ENCODE measurements around the gene INTS3. TPM values are rescaled to one million over a fixed set of nuclear protein-coding genes. Genes with fewer than 3 reads are reported as not detected.

The INTS3 gene
- total RNA-seq, 1 donor from 2014 or later, result 45.1 TPM

DNA sequence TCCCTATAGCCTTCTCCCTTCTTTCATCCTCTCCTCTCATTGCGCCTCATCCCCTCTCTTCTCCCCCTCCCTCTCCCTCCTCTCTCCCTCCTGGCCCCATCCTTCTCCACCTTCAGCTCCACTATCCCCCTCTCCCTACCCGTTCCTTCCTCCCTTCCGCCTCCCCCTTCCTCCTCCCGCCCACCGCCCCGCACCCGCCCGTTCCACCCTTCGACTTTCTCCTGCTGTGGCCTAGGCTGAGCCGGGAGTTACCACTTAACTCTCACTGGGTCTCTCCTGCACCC, 47.8 kb upstream of the INTS3 start:
- no peaks in the 10 kb centered on the region for H3K36me3 ChIP-seq
- DNase-seq (ENCODE audit: low spot score), result no peak
- peaks cover 18% of the 10 kb centered on the region for H3K4me1 ChIP-seq
- no peaks in the 10 kb centered on the region for H3K79me2 ChIP-seq (ENCODE audit: low read depth)
- peaks cover 52% of the 10 kb centered on the region for H3K27me3 ChIP-seq
- Mint-ChIP-seq H3K4me1 (peaks cover 23% of the 10 kb centered on the region), H3K27ac (no peak overlapping the region), H3K36me3 (peaks cover 2% of the 10 kb centered on the region), H3K9me3 (peaks cover 2% of the 10 kb centered on the region), H3K27me3 (ENCODE audit: insufficient read depth, low read depth) (peaks cover 45% of the 10 kb centered on the region), H3K4me3 (peak overlapping the region; percentile 79)
- H3K9ac ChIP-seq, result no peak overlapping the region
- TF ChIP-seq, protein P1, sequence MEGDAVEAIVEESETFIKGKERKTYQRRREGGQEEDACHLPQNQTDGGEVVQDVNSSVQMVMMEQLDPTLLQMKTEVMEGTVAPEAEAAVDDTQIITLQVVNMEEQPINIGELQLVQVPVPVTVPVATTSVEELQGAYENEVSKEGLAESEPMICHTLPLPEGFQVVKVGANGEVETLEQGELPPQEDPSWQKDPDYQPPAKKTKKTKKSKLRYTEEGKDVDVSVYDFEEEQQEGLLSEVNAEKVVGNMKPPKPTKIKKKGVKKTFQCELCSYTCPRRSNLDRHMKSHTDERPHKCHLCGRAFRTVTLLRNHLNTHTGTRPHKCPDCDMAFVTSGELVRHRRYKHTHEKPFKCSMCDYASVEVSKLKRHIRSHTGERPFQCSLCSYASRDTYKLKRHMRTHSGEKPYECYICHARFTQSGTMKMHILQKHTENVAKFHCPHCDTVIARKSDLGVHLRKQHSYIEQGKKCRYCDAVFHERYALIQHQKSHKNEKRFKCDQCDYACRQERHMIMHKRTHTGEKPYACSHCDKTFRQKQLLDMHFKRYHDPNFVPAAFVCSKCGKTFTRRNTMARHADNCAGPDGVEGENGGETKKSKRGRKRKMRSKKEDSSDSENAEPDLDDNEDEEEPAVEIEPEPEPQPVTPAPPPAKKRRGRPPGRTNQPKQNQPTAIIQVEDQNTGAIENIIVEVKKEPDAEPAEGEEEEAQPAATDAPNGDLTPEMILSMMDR (IDR thresholded peaks at IDR 0.05), result no peak
- TF ChIP-seq EZH2 (IDR thresholded peaks at IDR 0.05) (no peak), EZH2phosphoT487 (IDR thresholded peaks at IDR 0.05) (no peak)
- H2AFZ ChIP-seq (replicated peaks), result peak overlapping the region; percentile 83
- H3F3A ChIP-seq (ENCODE audit: low read depth), result peaks cover 13% of the 10 kb centered on the region
- H3K4me2 ChIP-seq, result peak overlapping the region; percentile 94
- no peak overlapping the region for H3K27ac ChIP-seq
- H3K4me3 ChIP-seq, result peak overlapping the region; percentile 51
- peaks cover 5% of the 10 kb centered on the region for H4K20me1 ChIP-seq (ENCODE audit: low read depth)
- H3K9me3 ChIP-seq (ENCODE audit: low read depth), result no peaks in the 10 kb centered on the region

DNA sequence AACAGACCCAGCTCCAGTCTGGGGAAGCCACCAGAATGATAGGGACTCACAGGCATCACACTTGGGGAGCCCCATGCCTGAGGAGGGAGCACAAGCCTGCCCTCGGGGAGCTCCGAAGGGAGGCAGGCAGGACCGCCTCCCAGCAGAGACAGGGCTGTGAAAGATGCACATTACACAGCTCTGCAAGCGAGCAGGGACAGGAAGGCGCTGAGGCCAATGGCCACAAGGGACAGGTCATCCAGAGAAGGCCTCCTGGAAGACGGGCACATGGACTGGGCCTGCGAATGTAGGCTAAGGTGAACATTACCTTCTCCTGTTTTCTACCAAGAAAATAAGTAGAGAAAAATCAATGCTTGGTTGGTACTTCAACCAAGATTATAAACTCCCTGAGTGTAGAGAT, 45.1 kb upstream of the INTS3 start:
- H3F3A ChIP-seq (ENCODE audit: low read depth), result peaks cover 13% of the 10 kb centered on the region
- peaks cover 2% of the 10 kb centered on the region for H3K36me3 Mint-ChIP-seq
- H3K79me2 ChIP-seq (ENCODE audit: low read depth), result no peaks in the 10 kb centered on the region
- no peak overlapping the region for H3K4me3 ChIP-seq
- H3K4me2 ChIP-seq, result no peak overlapping the region
- peaks cover 46% of the 10 kb centered on the region for H3K27me3 ChIP-seq
- H3K27ac Mint-ChIP-seq, result no peak overlapping the region
- no peaks in the 10 kb centered on the region for H3K9me3 ChIP-seq (ENCODE audit: low read depth)
- no peak overlapping the region for H3K27ac ChIP-seq
- no peak overlapping the region for H3K9ac ChIP-seq
- H3K4me1 ChIP-seq, result peaks cover 18% of the 10 kb centered on the region
- H3K4me1 Mint-ChIP-seq, result peaks cover 36% of the 10 kb centered on the region
- H4K20me1 ChIP-seq (ENCODE audit: low read depth), result peaks cover 5% of the 10 kb centered on the region
- H3K27me3 Mint-ChIP-seq (ENCODE audit: insufficient read depth, low read depth), result peaks cover 45% of the 10 kb centered on the region
- no peak for DNase-seq (ENCODE audit: low spot score)
- no peak overlapping the region for H3K4me3 Mint-ChIP-seq
- no peaks in the 10 kb centered on the region for H3K36me3 ChIP-seq
- TF ChIP-seq EZH2 (IDR thresholded peaks at IDR 0.05) (no peak), EZH2phosphoT487 (IDR thresholded peaks at IDR 0.05) (no peak)
- TF ChIP-seq, protein P1 (IDR thresholded peaks at IDR 0.05), result no peak
- H3K9me3 Mint-ChIP-seq, result peaks cover 2% of the 10 kb centered on the region
- no peak overlapping the region for H2AFZ ChIP-seq (replicated peaks)

GRCh38 chr1:153683854-153684253, 44.0 kb upstream of the INTS3 start:
- Histone ChIP-seq H4K20me1 (ENCODE audit: low read depth) (no peaks in the 10 kb centered on the region), H3K79me2 (ENCODE audit: low read depth) (no peaks in the 10 kb centered on the region), H3F3A (ENCODE audit: low read depth) (peaks cover 7% of the 10 kb centered on the region), H3K9ac (no peak overlapping the region), H3K27ac (no peak overlapping the region), H3K9me3 (ENCODE audit: low read depth) (no peaks in the 10 kb centered on the region), H3K4me1 (peaks cover 10% of the 10 kb centered on the region), H3K4me2 (no peak overlapping the region), H3K4me3 (no peak overlapping the region), H3K27me3 (peaks cover 35% of the 10 kb centered on the region), H3K36me3 (no peaks in the 10 kb centered on the region), H2AFZ (replicated peaks) (no peak overlapping the region)
- Mint-ChIP-seq H3K27ac (no peak overlapping the region), H3K4me1 (peaks cover 27% of the 10 kb centered on the region), H3K27me3 (ENCODE audit: insufficient read depth, low read depth) (peaks cover 40% of the 10 kb centered on the region), H3K9me3 (peaks cover 2% of the 10 kb centered on the region), H3K36me3 (peaks cover 2% of the 10 kb centered on the region), H3K4me3 (no peak overlapping the region)
- no peak for DNase-seq (ENCODE audit: low spot score)
- TF ChIP-seq EZH2phosphoT487 (IDR thresholded peaks at IDR 0.05) (no peak), EZH2 (IDR thresholded peaks at IDR 0.05) (no peak)

GRCh38 chr1:153684892-153685291, 43.0 kb upstream of the INTS3 start:
- Mint-ChIP-seq H3K27me3 (ENCODE audit: insufficient read depth, low read depth) (peaks cover 35% of the 10 kb centered on the region), H3K4me3 (no peak overlapping the region), H3K9me3 (peaks cover 2% of the 10 kb centered on the region), H3K36me3 (peaks cover 2% of the 10 kb centered on the region), H3K4me1 (peaks cover 23% of the 10 kb centered on the region), H3K27ac (peak overlapping the region; percentile 42)
- H3F3A ChIP-seq (ENCODE audit: low read depth), result peaks cover 7% of the 10 kb centered on the region
- no peaks in the 10 kb centered on the region for H3K36me3 ChIP-seq
- no peaks in the 10 kb centered on the region for H3K9me3 ChIP-seq (ENCODE audit: low read depth)
- no peak for TF ChIP-seq EZH2 (IDR thresholded peaks at IDR 0.05)
- TF ChIP-seq, protein P1 (IDR thresholded peaks at IDR 0.05), result no peak
- no peak for TF ChIP-seq EZH2phosphoT487 (IDR thresholded peaks at IDR 0.05)
- peaks cover 24% of the 10 kb centered on the region for H3K27me3 ChIP-seq
- no peak overlapping the region for H3K27ac ChIP-seq
- no peak for DNase-seq (ENCODE audit: low spot score)
- peaks cover under 1% of the 10 kb centered on the region for H3K4me1 ChIP-seq
- H3K4me3 ChIP-seq, result no peak overlapping the region
- H2AFZ ChIP-seq (replicated peaks), result no peak overlapping the region
- no peak overlapping the region for H3K4me2 ChIP-seq
- H3K79me2 ChIP-seq (ENCODE audit: low read depth), result no peaks in the 10 kb centered on the region
- no peak overlapping the region for H3K9ac ChIP-seq
- no peaks in the 10 kb centered on the region for H4K20me1 ChIP-seq (ENCODE audit: low read depth)

All from neural progenitor cell (in vitro differentiated cells).